Measurements from ENCODE around the gene KAT2B.
"Not testable (repeated sequence)": the region's sequence is repeated elsewhere in the genome, so short reads cannot be mapped to it uniquely, and the experiment has no call there.

KAT2B gene

GRCh38 chr3:20045141-20045540 is 4.9 kb downstream of the KAT2B start:
- not testable (repeated sequence) for H2AK5ac ChIP-seq (ENCODE audit: low read length, severe bottlenecking); H3K4me3 ChIP-seq (ENCODE audit: insufficient read depth in 1 of 2, low read depth in 1 of 2, low read length in 2 of 2); H3K23ac ChIP-seq (ENCODE audit: low read length in 2 of 2); H3K27ac ChIP-seq (ENCODE audit: low read length, poor library complexity, severe bottlenecking); H3K27me3 ChIP-seq (ENCODE audit: control insufficient read depth in 1 of 2, insufficient read depth in 1 of 2, low read length in 2 of 2); H3K4me1 ChIP-seq (ENCODE audit: control insufficient read depth, insufficient read depth, low read depth, low read length); H3K4ac ChIP-seq (ENCODE audit: low read depth in 1 of 2, low read length in 2 of 2); H3K18ac ChIP-seq (ENCODE audit: low read depth in 1 of 2, low read length in 2 of 2); H2BK12ac ChIP-seq (ENCODE audit: low read length in 2 of 2); H3K14ac ChIP-seq (ENCODE audit: low read length in 2 of 2); H3K4me2 ChIP-seq (ENCODE audit: low read length, poor library complexity, severe bottlenecking); H3K36me3 ChIP-seq (ENCODE audit: control insufficient read depth in 1 of 2, insufficient read depth in 2 of 2, low read depth in 1 of 2, low read length in 2 of 2); H2BK15ac ChIP-seq (ENCODE audit: low read depth, poor library complexity, severe bottlenecking); H3K9ac ChIP-seq (ENCODE audit: low read length); H2AFZ ChIP-seq (ENCODE audit: low read depth, low read length); H4K8ac ChIP-seq (ENCODE audit: low read length); H3K9me3 ChIP-seq (ENCODE audit: control insufficient read depth, low read length); H4K91ac ChIP-seq (ENCODE audit: low read length); H2BK120ac ChIP-seq (ENCODE audit: low read depth, low read length); DNase-seq; H2BK5ac ChIP-seq (ENCODE audit: low read depth, low read length, poor library complexity, severe bottlenecking)
- H3K79me1 ChIP-seq (replicated peaks; ENCODE audit: low read length, poor library complexity, severe bottlenecking), result peaks cover 34% of the 10 kb centered on the region
- 92% methylated on average over 2 of the region's 3 CpGs for whole genome bisulfite sequencing

DNA sequence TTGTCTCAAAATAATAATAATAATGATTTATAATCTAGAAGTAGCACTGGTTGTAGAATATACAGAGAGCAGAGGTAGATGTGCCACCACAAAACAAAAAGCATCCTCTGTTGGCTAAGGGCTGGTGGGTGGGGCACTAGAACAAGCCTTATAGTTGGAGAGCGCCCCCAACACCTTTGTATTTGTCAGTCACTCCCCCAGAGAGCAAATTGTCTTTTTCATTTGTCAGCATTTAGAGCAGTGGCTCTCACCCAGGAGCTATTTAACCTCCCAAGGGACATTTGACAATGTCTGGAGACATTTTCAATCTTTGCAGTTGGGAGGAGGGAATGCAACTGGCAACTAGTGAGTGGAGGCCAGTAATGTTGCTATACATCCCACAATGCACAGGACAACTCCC is 6.3 kb downstream of the KAT2B start:
- Histone ChIP-seq H3K14ac (ENCODE audit: low read length in 2 of 2) (no peak overlapping the region), H3K27ac (ENCODE audit: low read length, poor library complexity, severe bottlenecking) (no peak overlapping the region), H3K27me3 (ENCODE audit: control insufficient read depth in 1 of 2, insufficient read depth in 1 of 2, low read length in 2 of 2) (no peaks in the 10 kb centered on the region), H2AK5ac (ENCODE audit: low read length, severe bottlenecking) (no peak overlapping the region), H3K9me3 (ENCODE audit: control insufficient read depth, low read length) (no peaks in the 10 kb centered on the region), H3K79me1 (replicated peaks; ENCODE audit: low read length, poor library complexity, severe bottlenecking) (peaks cover 40% of the 10 kb centered on the region), H3K4me2 (ENCODE audit: low read length, poor library complexity, severe bottlenecking) (no peak overlapping the region), H2BK5ac (ENCODE audit: low read depth, low read length, poor library complexity, severe bottlenecking) (no peak overlapping the region), H3K18ac (ENCODE audit: low read depth in 1 of 2, low read length in 2 of 2) (no peak overlapping the region), H4K91ac (ENCODE audit: low read length) (no peak overlapping the region), H4K8ac (ENCODE audit: low read length) (no peak overlapping the region), H2AFZ (ENCODE audit: low read depth, low read length) (no peak overlapping the region), H2BK15ac (ENCODE audit: low read depth, poor library complexity, severe bottlenecking) (no peak overlapping the region), H3K23ac (ENCODE audit: low read length in 2 of 2) (no peak overlapping the region), H3K4me3 (ENCODE audit: insufficient read depth in 1 of 2, low read depth in 1 of 2, low read length in 2 of 2) (no peak overlapping the region), H2BK12ac (ENCODE audit: low read length in 2 of 2) (no peak overlapping the region), H3K4me1 (ENCODE audit: control insufficient read depth, insufficient read depth, low read depth, low read length) (peaks cover 7% of the 10 kb centered on the region), H3K36me3 (ENCODE audit: control insufficient read depth in 1 of 2, insufficient read depth in 2 of 2, low read depth in 1 of 2, low read length in 2 of 2) (no peaks in the 10 kb centered on the region), H3K4ac (ENCODE audit: low read depth in 1 of 2, low read length in 2 of 2) (no peak overlapping the region), H3K9ac (ENCODE audit: low read length) (no peak overlapping the region), H2BK120ac (ENCODE audit: low read depth, low read length) (no peak overlapping the region)
- no peak for DNase-seq
- no CpG with 5 or more reads among the region's 1 CpG for WGBS

GRCh38 chr3:20047341-20047779 is 7.1 kb downstream of the KAT2B start:
- no peak overlapping the region for H3K4me2 ChIP-seq (ENCODE audit: low read length, poor library complexity, severe bottlenecking)
- 92% methylated on average over 7 of the region's 7 CpGs for WGBS
- no peaks in the 10 kb centered on the region for H3K9me3 ChIP-seq (ENCODE audit: control insufficient read depth, low read length)
- no peak overlapping the region for H3K23ac ChIP-seq (ENCODE audit: low read length in 2 of 2)
- no peak overlapping the region for H4K91ac ChIP-seq (ENCODE audit: low read length)
- H3K18ac ChIP-seq (ENCODE audit: low read depth in 1 of 2, low read length in 2 of 2), result no peak overlapping the region
- no peak overlapping the region for H3K27ac ChIP-seq (ENCODE audit: low read length, poor library complexity, severe bottlenecking)
- no peak overlapping the region for H3K4me3 ChIP-seq (ENCODE audit: insufficient read depth in 1 of 2, low read depth in 1 of 2, low read length in 2 of 2)
- H2AFZ ChIP-seq (ENCODE audit: low read depth, low read length), result no peak overlapping the region
- no peak overlapping the region for H2BK15ac ChIP-seq (ENCODE audit: low read depth, poor library complexity, severe bottlenecking)
- H3K36me3 ChIP-seq (ENCODE audit: control insufficient read depth in 1 of 2, insufficient read depth in 2 of 2, low read depth in 1 of 2, low read length in 2 of 2), result no peaks in the 10 kb centered on the region
- peaks cover 37% of the 10 kb centered on the region for H3K79me1 ChIP-seq (replicated peaks; ENCODE audit: low read length, poor library complexity, severe bottlenecking)
- no peak overlapping the region for H2BK5ac ChIP-seq (ENCODE audit: low read depth, low read length, poor library complexity, severe bottlenecking)
- no peak overlapping the region for H2AK5ac ChIP-seq (ENCODE audit: low read length, severe bottlenecking)
- peaks cover 7% of the 10 kb centered on the region for H3K4me1 ChIP-seq (ENCODE audit: control insufficient read depth, insufficient read depth, low read depth, low read length)
- no peak for DNase-seq
- H3K9ac ChIP-seq (ENCODE audit: low read length), result peak overlapping the region; percentile 68
- no peak overlapping the region for H3K4ac ChIP-seq (ENCODE audit: low read depth in 1 of 2, low read length in 2 of 2)
- no peaks in the 10 kb centered on the region for H3K27me3 ChIP-seq (ENCODE audit: control insufficient read depth in 1 of 2, insufficient read depth in 1 of 2, low read length in 2 of 2)
- no peak overlapping the region for H3K14ac ChIP-seq (ENCODE audit: low read length in 2 of 2)
- no peak overlapping the region for H2BK120ac ChIP-seq (ENCODE audit: low read depth, low read length)
- no peak overlapping the region for H4K8ac ChIP-seq (ENCODE audit: low read length)
- H2BK12ac ChIP-seq (ENCODE audit: low read length in 2 of 2), result no peak overlapping the region

DNA sequence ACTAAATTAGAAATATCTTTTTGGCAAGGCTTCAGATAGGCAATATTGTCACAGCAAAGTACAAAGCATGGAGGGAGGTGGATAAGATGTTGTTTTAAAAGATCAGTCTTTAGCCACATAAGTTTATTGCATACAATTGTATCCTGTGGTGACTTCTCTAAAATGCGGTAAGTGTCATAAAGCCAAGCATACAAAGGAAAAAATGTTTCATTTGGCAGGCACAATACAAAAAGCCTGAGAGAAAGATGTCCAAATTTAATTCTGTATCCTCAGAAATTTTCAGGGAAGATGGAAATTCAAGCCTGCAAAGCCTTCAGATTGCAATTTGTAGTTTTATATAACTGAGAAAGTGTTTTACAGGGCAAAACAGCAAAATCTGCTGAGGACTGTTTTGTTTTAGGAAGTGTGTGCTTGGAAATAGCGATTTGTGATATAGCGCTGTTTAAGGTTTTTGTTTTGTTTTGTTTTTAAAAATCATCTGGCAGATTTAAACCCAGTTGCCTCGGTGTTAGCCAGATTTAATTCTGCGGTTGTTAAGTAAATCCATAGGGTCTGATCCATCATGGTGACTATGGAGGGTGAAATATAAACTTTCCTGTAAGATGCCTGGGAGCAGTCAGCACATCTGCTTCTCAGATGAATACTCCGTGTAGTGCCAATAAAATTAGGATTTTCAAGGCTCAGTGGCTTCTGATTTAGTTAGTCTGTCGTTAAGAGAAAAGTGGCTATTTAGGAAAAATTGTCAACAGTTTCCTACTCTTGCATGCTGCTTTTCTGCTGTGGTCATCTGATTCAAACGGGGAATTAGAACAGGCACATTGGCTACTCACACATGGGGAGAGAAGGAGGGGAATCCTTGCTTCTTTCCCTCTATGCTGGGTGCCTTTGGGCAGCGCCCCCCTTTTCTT is 8.0 kb downstream of the KAT2B start:
- Histone ChIP-seq H3K4me3 (ENCODE audit: insufficient read depth in 1 of 2, low read depth in 1 of 2, low read length in 2 of 2) (peak overlapping the region in 1 of 2 experiments; percentile 39), H4K8ac (ENCODE audit: low read length) (no peak overlapping the region), H3K27me3 (ENCODE audit: control insufficient read depth in 1 of 2, insufficient read depth in 1 of 2, low read length in 2 of 2) (no peaks in the 10 kb centered on the region), H3K9ac (ENCODE audit: low read length) (peak overlapping the region; percentile 68), H3K18ac (ENCODE audit: low read depth in 1 of 2, low read length in 2 of 2) (no peak overlapping the region), H2BK12ac (ENCODE audit: low read length in 2 of 2) (no peak overlapping the region), H2BK120ac (ENCODE audit: low read depth, low read length) (no peak overlapping the region), H3K9me3 (ENCODE audit: control insufficient read depth, low read length) (no peaks in the 10 kb centered on the region), H4K91ac (ENCODE audit: low read length) (no peak overlapping the region), H3K4me2 (ENCODE audit: low read length, poor library complexity, severe bottlenecking) (no peak overlapping the region), H2BK15ac (ENCODE audit: low read depth, poor library complexity, severe bottlenecking) (no peak overlapping the region), H3K23ac (ENCODE audit: low read length in 2 of 2) (no peak overlapping the region), H3K27ac (ENCODE audit: low read length, poor library complexity, severe bottlenecking) (no peak overlapping the region), H2AFZ (ENCODE audit: low read depth, low read length) (no peak overlapping the region), H2AK5ac (ENCODE audit: low read length, severe bottlenecking) (no peak overlapping the region), H2BK5ac (ENCODE audit: low read depth, low read length, poor library complexity, severe bottlenecking) (no peak overlapping the region), H3K14ac (ENCODE audit: low read length in 2 of 2) (no peak overlapping the region), H3K79me1 (replicated peaks; ENCODE audit: low read length, poor library complexity, severe bottlenecking) (peaks cover 37% of the 10 kb centered on the region), H3K4ac (ENCODE audit: low read depth in 1 of 2, low read length in 2 of 2) (no peak overlapping the region), H3K4me1 (ENCODE audit: control insufficient read depth, insufficient read depth, low read depth, low read length) (peaks cover 5% of the 10 kb centered on the region), H3K36me3 (ENCODE audit: control insufficient read depth in 1 of 2, insufficient read depth in 2 of 2, low read depth in 1 of 2, low read length in 2 of 2) (no peaks in the 10 kb centered on the region)
- no peak for DNase-seq
- WGBS, result 57% methylated on average over 9 of the region's 9 CpGs
